ENCODE data around the gene CLDN6.

- TF ChIP-seq EZH2phosphoT487 (IDR thresholded peaks at IDR 0.05; ENCODE audit: insufficient read depth, low read depth) = no peak
- no peak for TF ChIP-seq EZH2 (IDR thresholded peaks at IDR 0.05; ENCODE audit: insufficient read depth, poor library complexity, severe bottlenecking)
These were observed 2.8 kb upstream of the CLDN6 start for GRCh38 chr16:3020604-3021448.
